ENCODE data around the gene PHTF2.

PHTF2 gene

GRCh38 chr7:77791956-77792355 lies 6.6 kb upstream of the PHTF2 start:
- no peak for DNase-seq (ENCODE audit: low read depth in 1 of 2, low spot score in 1 of 2)

GRCh38 chr7:77794000-77794399 lies 4.6 kb upstream of the PHTF2 start:
- DNase-seq (ENCODE audit: low read depth in 1 of 2, low spot score in 1 of 2): no peak

DNA sequence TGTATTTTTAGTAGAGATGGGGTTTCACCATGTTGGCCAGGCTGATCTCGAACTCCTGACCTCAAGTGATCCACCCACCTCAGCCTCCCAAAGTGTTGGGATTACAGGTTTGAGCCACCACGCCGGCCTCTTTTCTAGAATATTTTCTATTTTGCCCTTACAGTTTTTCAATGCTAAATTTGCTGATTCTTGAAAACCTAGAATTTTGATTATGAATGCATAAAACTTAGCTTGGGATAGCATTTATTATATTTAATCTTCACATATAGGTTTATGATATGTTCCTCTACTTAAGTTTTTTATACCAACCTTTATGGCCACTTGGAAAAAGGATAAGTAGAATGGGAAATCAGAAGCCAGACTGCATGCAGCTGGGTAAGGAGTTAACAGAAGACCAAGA lies 2.5 kb upstream of the PHTF2 start:
- no peak for DNase-seq (ENCODE audit: low read depth in 1 of 2, low spot score in 1 of 2)

DNA sequence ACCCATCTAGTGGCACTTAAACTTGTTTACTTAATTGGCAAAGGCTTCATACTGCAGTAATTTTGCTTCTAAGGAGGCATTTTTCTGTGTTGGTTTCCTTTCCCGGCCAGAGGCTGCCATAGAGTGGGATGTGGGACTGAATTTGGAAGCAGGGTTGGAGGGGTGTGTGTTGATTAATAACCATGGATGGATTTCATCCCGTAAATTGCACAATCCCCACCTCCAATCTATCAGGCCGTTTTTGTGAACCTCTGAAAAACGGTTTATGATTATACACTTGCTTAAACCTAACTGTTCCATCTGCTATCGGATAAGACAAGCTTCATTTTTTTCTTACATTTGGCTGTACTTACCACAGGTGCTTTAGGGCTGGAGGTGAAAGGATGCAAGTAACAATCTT lies 1.6 kb upstream of the PHTF2 start:
- DNase-seq (ENCODE audit: low read depth in 1 of 2, low spot score in 1 of 2): no peak

GRCh38 chr7:77797734-77798393 lies 709 bp upstream of the PHTF2 start:
- DNase-seq (ENCODE audit: low read depth in 1 of 2, low spot score in 1 of 2): no peak

GRCh38 chr7:77799078-77799964 lies 748 bp downstream of the PHTF2 start:
- DNase-seq (ENCODE audit: low read depth in 1 of 2, low spot score in 1 of 2): no peak

- DNase-seq (ENCODE audit: low read depth in 1 of 2, low spot score in 1 of 2): no peak
These were observed 1.6 kb downstream of the PHTF2 start for GRCh38 chr7:77800158-77800557.

DNA sequence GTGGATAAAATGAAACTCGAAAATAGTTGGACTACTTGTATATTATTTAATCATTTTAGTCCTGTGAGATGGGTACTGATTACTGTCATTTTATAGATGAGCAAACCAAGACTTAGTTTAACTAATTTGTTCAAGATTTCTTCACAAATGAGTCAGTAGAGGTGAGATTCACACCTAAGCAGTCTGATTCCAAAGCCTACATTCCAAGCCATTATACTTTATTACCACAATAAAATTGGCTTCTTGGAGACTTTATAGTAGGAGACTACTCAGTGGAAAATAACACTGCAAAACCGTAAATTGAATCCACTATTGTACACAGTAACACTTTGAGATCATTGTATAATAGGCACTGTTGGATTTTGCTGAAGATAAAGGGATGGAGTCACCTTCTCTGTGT lies 2.2 kb downstream of the PHTF2 start:
- no peak for DNase-seq (ENCODE audit: low read depth in 1 of 2, low spot score in 1 of 2)

DNA sequence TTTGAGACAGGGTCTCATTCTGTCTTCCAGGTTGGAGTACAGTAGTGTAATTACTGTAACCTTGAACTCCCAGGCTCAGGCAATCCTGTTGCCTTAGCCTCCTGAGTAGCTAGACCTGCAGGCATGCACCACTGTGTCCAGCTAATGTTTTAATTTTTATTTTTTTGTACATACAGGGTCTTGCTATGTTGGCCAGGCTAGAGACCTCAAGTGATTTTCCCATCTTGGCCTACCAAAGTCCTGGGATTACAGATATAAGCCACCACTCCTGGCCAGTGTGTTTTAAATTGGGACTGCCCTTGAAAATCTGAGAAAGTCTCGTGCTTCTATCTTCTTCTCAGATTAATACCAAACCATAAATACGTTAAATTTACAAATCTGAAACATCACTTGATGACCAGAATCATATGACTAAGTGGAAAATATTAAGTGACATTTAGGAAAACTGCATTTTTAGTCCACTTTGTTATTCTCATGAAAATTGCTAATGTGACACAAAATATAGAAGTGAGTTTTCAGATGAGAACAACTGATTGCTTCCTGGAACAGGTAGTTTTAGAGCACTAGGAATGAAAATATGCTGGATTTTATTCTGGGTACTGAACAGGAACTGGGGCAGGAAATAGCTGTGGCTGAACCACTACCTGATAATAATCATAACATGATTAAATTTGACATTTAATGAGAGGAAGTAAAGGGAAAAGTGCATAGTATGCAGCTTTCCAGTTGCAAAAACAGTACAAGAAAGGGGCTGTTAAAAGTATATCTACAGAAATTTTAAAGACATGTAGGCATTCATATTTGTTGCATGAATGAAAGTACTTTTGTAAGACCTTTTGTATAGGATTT lies 4.2 kb downstream of the PHTF2 start:
- no peak for DNase-seq (ENCODE audit: low read depth in 1 of 2, low spot score in 1 of 2)

- DNase-seq (ENCODE audit: low read depth in 1 of 2, low spot score in 1 of 2): no peak
These were observed 7.9 kb downstream of the PHTF2 start for GRCh38 chr7:77806425-77806824.

GRCh38 chr7:77808517-77808916 lies 9.9 kb downstream of the PHTF2 start:
- DNase-seq (ENCODE audit: low read depth in 1 of 2, low spot score in 1 of 2): no peak

GRCh38 chr7:77811516-77812289 lies 13.1 kb downstream of the PHTF2 start:
- no peak for DNase-seq (ENCODE audit: low read depth in 1 of 2, low spot score in 1 of 2)

- no peak for DNase-seq (ENCODE audit: low read depth in 1 of 2, low spot score in 1 of 2)
These were observed 13.7 kb downstream of the PHTF2 start for GRCh38 chr7:77812290-77812685.

- DNase-seq (ENCODE audit: low read depth in 1 of 2, low spot score in 1 of 2): no peak
These were observed 14.6 kb downstream of the PHTF2 start for GRCh38 chr7:77813180-77813579.

DNA sequence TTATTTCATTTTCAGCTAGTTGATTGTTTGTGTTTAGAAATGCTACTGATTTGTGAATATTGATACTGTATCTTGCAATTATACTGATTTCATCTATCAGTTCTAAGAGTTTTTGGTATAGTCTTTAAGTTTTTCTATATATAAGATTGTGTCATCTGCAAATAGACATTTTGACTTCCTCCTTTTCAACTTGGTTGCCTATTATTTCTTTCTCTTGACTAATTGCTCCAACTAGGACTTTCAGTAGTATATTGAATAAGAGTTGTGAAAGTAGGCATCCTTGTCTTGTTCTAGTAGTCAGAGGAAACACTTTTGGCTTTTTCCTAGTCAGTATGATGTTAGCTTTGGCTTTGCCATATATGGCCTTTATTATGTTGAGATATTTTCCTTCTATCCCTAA lies 20.4 kb downstream of the PHTF2 start:
- no peak for DNase-seq (ENCODE audit: low read depth in 1 of 2, low spot score in 1 of 2)

GRCh38 chr7:77820967-77821366 lies 22.4 kb downstream of the PHTF2 start:
- no peak for DNase-seq (ENCODE audit: low read depth in 1 of 2, low spot score in 1 of 2)

DNA sequence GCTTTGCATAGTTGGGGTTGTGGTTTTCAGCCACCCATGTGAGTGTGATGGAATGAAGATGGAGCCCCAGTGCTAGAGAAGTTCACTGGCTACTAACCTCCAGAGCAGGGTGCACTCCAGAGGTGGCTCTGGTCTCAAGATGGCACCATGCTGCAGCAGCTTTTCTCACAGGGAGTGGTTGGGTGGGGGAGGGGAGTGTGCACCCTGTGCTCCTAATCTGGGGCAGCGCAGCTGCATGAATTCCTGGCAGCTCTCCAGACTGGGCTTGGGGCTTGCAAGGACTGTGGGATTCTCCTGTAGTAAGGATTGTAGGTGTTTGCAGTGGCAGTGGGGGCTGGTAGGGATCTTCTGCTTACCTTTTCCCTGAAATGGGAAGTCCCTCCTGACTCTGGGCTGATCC lies 23.7 kb downstream of the PHTF2 start:
- DNase-seq (ENCODE audit: low read depth in 1 of 2, low spot score in 1 of 2): no peak

DNA sequence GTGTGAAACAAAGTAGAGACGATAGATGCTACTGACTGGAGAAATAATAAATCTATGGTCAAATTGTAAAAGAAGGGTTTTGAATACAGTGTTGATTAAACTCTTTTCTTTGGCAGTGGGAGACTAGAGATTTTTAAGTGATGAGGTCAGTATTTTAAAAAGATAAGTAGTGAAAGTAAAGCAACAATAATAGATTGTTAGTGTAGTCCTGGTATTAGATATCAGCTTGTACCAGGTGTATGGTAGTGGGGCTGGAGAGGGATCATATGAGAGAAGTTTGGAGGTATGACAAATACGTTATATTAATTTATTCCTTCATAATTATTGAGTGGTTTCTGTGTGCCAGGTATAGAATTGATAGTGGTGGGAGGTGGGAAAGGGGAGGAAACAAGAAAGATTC lies 25.2 kb downstream of the PHTF2 start:
- no peak for DNase-seq (ENCODE audit: low read depth in 1 of 2, low spot score in 1 of 2)

GRCh38 chr7:77824636-77825035 lies 26.1 kb downstream of the PHTF2 start:
- no peak for DNase-seq (ENCODE audit: low read depth in 1 of 2, low spot score in 1 of 2)

DNA sequence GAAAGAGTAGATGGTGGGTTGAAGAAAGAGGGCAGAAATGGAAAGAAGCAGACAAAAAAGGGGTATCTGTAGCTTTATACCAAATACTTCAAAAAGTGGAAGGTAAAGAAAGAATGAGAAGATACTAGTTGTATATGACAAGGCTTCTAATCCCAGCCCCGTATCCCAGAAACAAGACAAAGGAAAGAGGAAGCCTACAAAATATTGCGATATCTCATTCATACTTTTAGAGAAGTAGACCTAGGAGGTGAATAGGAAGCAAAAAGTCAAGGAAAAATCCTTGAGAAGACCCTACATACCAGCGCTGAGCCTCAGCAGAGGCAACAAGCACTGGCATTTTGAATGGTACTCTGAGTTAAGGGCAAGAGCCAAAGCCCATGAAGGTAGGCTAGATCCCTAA lies 26.6 kb downstream of the PHTF2 start:
- DNase-seq (ENCODE audit: low read depth in 1 of 2, low spot score in 1 of 2): no peak

- no peak for DNase-seq (ENCODE audit: low read depth in 1 of 2, low spot score in 1 of 2)
These were observed 27.7 kb downstream of the PHTF2 start for GRCh38 chr7:77826300-77826699.

Measured in activated T-helper 1 cell treated with anti-CD3 and anti-CD28 coated beads, Interleukin-2, amount 50 U/mL, for 16 hours (primary cell).